Middle frontal gyrus (tissue), 1 donor: ENCODE measurements around the gene CSNK2A1.
A peak's percentile ranks its signal among the peaks of the same experiment; 100 is the strongest.
"Not testable (repeated sequence)": the region's sequence is repeated elsewhere in the genome, so short reads cannot be mapped to it uniquely, and the experiment has no call there.

ENCODE experiments used
- DNase-seq: peaks from one replicate; pipeline ENCODE4 v3.0.0-alpha.2; 2015; ENCODE audit warnings: low spot score; ENCODE audit errors: extremely low spot score

The CSNK2A1 gene

GRCh38 chr20:543369-544152 lies at the start of gene CSNK2A1:
Gene CSNK2A1, minus strand, starts transcription at chr20:543790. Its CDS starts 35,239 bp downstream, at chr20:508551.
- DNase-seq: peak; percentile 96

GRCh38 chr20:592506-592905 lies 48.9 kb upstream of the CSNK2A1 start:
- no peak for DNase-seq

- DNase-seq: no peak
Observed at GRCh38 chr20:591941-592340, 48.4 kb upstream of the CSNK2A1 start.

- no peak for DNase-seq
Observed at GRCh38 chr20:588932-589672, 45.5 kb upstream of the CSNK2A1 start.

GRCh38 chr20:588476-588875 lies 44.9 kb upstream of the CSNK2A1 start:
- DNase-seq: no peak

- no peak for DNase-seq
Observed at GRCh38 chr20:584971-585301, 41.3 kb upstream of the CSNK2A1 start.

- no peak for DNase-seq
Observed at GRCh38 chr20:584161-584970, 40.8 kb upstream of the CSNK2A1 start.

GRCh38 chr20:582204-582603 lies 38.6 kb upstream of the CSNK2A1 start:
- no peak for DNase-seq

- not testable (repeated sequence) for DNase-seq
Observed at GRCh38 chr20:578940-579690, 35.5 kb upstream of the CSNK2A1 start.

- no peak for DNase-seq
Observed at GRCh38 chr20:577167-577791, 33.7 kb upstream of the CSNK2A1 start.

GRCh38 chr20:576156-576555 lies 32.6 kb upstream of the CSNK2A1 start:
- DNase-seq: no peak

GRCh38 chr20:575230-575629 lies 31.6 kb upstream of the CSNK2A1 start:
- no peak for DNase-seq

- no peak for DNase-seq
Observed at GRCh38 chr20:574297-574942, 30.8 kb upstream of the CSNK2A1 start.

- DNase-seq: no peak
Observed at GRCh38 chr20:573414-574296, 30.1 kb upstream of the CSNK2A1 start.

GRCh38 chr20:572727-573126 lies 29.1 kb upstream of the CSNK2A1 start:
- no peak for DNase-seq

- DNase-seq: no peak
Observed at GRCh38 chr20:571754-572441, 28.3 kb upstream of the CSNK2A1 start.

GRCh38 chr20:568673-569415 lies 25.3 kb upstream of the CSNK2A1 start:
- DNase-seq: no peak

- DNase-seq: no peak
Observed at GRCh38 chr20:568097-568652, 24.6 kb upstream of the CSNK2A1 start.
